ENCODE measurements around the gene TACO1.

DNA sequence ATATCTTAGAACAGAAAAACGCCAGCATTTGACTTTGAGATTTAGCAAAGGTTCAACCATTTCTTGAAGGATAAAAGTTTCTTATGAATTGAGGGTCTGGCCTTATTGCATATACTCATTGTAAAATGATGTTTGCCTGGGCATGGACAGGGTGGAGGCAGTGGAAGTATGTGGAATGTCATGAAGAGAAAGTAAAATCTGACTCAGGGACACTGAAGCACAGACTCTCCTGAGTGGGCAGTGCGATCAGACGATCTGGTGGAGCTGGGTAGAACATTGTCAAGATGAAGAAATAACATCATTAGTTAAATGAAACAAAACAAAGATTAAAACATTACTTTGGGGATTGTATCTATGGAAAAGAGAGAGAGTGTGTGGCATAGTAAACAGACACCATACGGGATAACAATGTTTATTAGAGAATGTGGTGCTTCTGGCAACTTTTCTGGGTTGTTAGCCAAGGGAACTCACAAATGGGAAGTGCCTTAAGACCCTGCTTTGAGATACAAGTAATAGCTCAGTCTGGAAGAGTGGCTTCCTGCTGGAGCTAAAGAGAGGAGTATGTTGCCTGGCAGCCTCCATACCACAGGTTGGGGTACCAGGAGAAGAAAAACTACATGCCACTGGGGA lies 26.0 kb downstream of the TACO1 start:
- TF ChIP-seq ZNF274 (IDR thresholded peaks at IDR 0.05; ENCODE audit: low read depth, low read length) (no peak), YY1 (IDR thresholded peaks at IDR 0.05; ENCODE audit: insufficient read depth, insufficient read length) (no peak), SUZ12 (IDR thresholded peaks at IDR 0.05; ENCODE audit: extremely low read depth, insufficient read depth, insufficient read length) (no peak)

All from NT2/D1 (cell line).